ENCODE data around the gene PCDH1.

The PCDH1 gene

GRCh38 chr5:141867651-141868050 lies 10.6 kb downstream of the PCDH1 start:
- no peak for TF ChIP-seq TAF1 (IDR thresholded peaks at IDR 0.05; ENCODE audit: borderline replicate concordance, insufficient read depth, low read length)
- TF ChIP-seq FOXP2 (optimal IDR thresholded peaks at IDR 0.05; ENCODE audit: borderline replicate concordance, extremely low read depth, extremely low read length, insufficient read depth) = no peak
- TF ChIP-seq POLR2AphosphoS5 (IDR thresholded peaks at IDR 0.05; ENCODE audit: low read depth, low read length) = no peak
- no peak for TF ChIP-seq REST (IDR thresholded peaks at IDR 0.05; ENCODE audit: insufficient read depth in 1 of 2, low read depth in 2 of 2, low read length in 2 of 2)
- no peak for TF ChIP-seq SIN3A (IDR thresholded peaks at IDR 0.05; ENCODE audit: borderline replicate concordance, insufficient read depth, low read length)

- no peak for TF ChIP-seq FOXP2 (optimal IDR thresholded peaks at IDR 0.05; ENCODE audit: borderline replicate concordance, extremely low read depth, extremely low read length, insufficient read depth)
- TF ChIP-seq TAF1 (IDR thresholded peaks at IDR 0.05; ENCODE audit: borderline replicate concordance, insufficient read depth, low read length) = no peak
- TF ChIP-seq REST (IDR thresholded peaks at IDR 0.05; ENCODE audit: insufficient read depth in 1 of 2, low read depth in 2 of 2, low read length in 2 of 2) = no peak
- no peak for TF ChIP-seq SIN3A (IDR thresholded peaks at IDR 0.05; ENCODE audit: borderline replicate concordance, insufficient read depth, low read length)
- TF ChIP-seq POLR2AphosphoS5 (IDR thresholded peaks at IDR 0.05; ENCODE audit: low read depth, low read length) = no peak
Observed at GRCh38 chr5:141867139-141867538, 11.1 kb downstream of the PCDH1 start.

GRCh38 chr5:141866096-141866495 lies 12.1 kb downstream of the PCDH1 start:
- TF ChIP-seq FOXP2 (optimal IDR thresholded peaks at IDR 0.05; ENCODE audit: borderline replicate concordance, extremely low read depth, extremely low read length, insufficient read depth) (no peak), REST (IDR thresholded peaks at IDR 0.05; ENCODE audit: insufficient read depth in 1 of 2, low read depth in 2 of 2, low read length in 2 of 2) (no peak), TAF1 (IDR thresholded peaks at IDR 0.05; ENCODE audit: borderline replicate concordance, insufficient read depth, low read length) (no peak)

GRCh38 chr5:141865406-141865805 lies 12.8 kb downstream of the PCDH1 start:
- TF ChIP-seq POLR2AphosphoS5 (IDR thresholded peaks at IDR 0.05; ENCODE audit: low read depth, low read length) (no peak), SIN3A (IDR thresholded peaks at IDR 0.05; ENCODE audit: borderline replicate concordance, insufficient read depth, low read length) (no peak), TAF1 (IDR thresholded peaks at IDR 0.05; ENCODE audit: borderline replicate concordance, insufficient read depth, low read length) (no peak)

GRCh38 chr5:141864371-141865370 lies 13.5 kb downstream of the PCDH1 start:
- no peak for TF ChIP-seq TAF1 (IDR thresholded peaks at IDR 0.05; ENCODE audit: borderline replicate concordance, insufficient read depth, low read length)
- no peak for TF ChIP-seq SIN3A (IDR thresholded peaks at IDR 0.05; ENCODE audit: borderline replicate concordance, insufficient read depth, low read length)

GRCh38 chr5:141863569-141864178 lies 14.5 kb downstream of the PCDH1 start:
- TF ChIP-seq TAF1 (IDR thresholded peaks at IDR 0.05; ENCODE audit: borderline replicate concordance, insufficient read depth, low read length) = no peak
- TF ChIP-seq SIN3A (IDR thresholded peaks at IDR 0.05; ENCODE audit: borderline replicate concordance, insufficient read depth, low read length) = no peak
- no peak for TF ChIP-seq REST (IDR thresholded peaks at IDR 0.05; ENCODE audit: insufficient read depth in 1 of 2, low read depth in 2 of 2, low read length in 2 of 2)
- no peak for TF ChIP-seq FOXP2 (optimal IDR thresholded peaks at IDR 0.05; ENCODE audit: borderline replicate concordance, extremely low read depth, extremely low read length, insufficient read depth)
- no peak for TF ChIP-seq POLR2AphosphoS5 (IDR thresholded peaks at IDR 0.05; ENCODE audit: low read depth, low read length)
